SH-SY5Y (cell line): ENCODE data around the gene SREBF1.
A peak's percentile ranks its signal among the peaks of the same experiment; 100 is the strongest.

Source experiments
- GATA2 ChIP-seq: IDR thresholded peaks from 2 replicates; pipeline ENCODE4 v1.6.1; 2011; ENCODE audit warnings: mild to moderate bottlenecking, low read depth, low read length
- GATA3 ChIP-seq: IDR thresholded peaks from 2 replicates; pipeline ENCODE4 v1.6.1; 2011; ENCODE audit warnings: low read depth, mild to moderate bottlenecking, low read length, moderate library complexity

The SREBF1 gene

GRCh38 chr17:17836818-17837379 lies at the start of gene SREBF1:
Gene SREBF1 (minus strand): TSS chr17:17836986. CDS start chr17:17836817, 169 bp downstream.
- no peak for TF ChIP-seq GATA3
- TF ChIP-seq GATA2: no peak

- no peak for TF ChIP-seq GATA3
- no peak for TF ChIP-seq GATA2
Observed at GRCh38 chr17:17886226-17886625, 49.4 kb upstream of the SREBF1 start.

GRCh38 chr17:17884391-17885357 lies 47.9 kb upstream of the SREBF1 start:
- TF ChIP-seq GATA2 (no peak), GATA3 (no peak)

- TF ChIP-seq GATA2 (no peak), GATA3 (no peak)
Observed at GRCh38 chr17:17883801-17884200, 47.0 kb upstream of the SREBF1 start.

GRCh38 chr17:17882082-17882581 lies 45.3 kb upstream of the SREBF1 start:
- TF ChIP-seq GATA2: no peak

- TF ChIP-seq GATA3 (no peak), GATA2 (no peak)
Observed at GRCh38 chr17:17880577-17881196, 43.9 kb upstream of the SREBF1 start.

- TF ChIP-seq GATA3: no peak
- peak; percentile 78 for TF ChIP-seq GATA2
Observed at GRCh38 chr17:17877529-17878358, 41.0 kb upstream of the SREBF1 start.

- TF ChIP-seq GATA3 (no peak), GATA2 (no peak)
Observed at GRCh38 chr17:17876959-17877528, 40.3 kb upstream of the SREBF1 start.

GRCh38 chr17:17874478-17874877 lies 37.7 kb upstream of the SREBF1 start:
- TF ChIP-seq GATA2: no peak
- no peak for TF ChIP-seq GATA3

- TF ChIP-seq GATA2 (no peak), GATA3 (no peak)
Observed at GRCh38 chr17:17873450-17873991, 36.7 kb upstream of the SREBF1 start.

- no peak for TF ChIP-seq GATA2
- TF ChIP-seq GATA3: no peak
Observed at GRCh38 chr17:17872547-17873345, 36.0 kb upstream of the SREBF1 start.

- no peak for TF ChIP-seq GATA2
Observed at GRCh38 chr17:17871913-17872312, 35.1 kb upstream of the SREBF1 start.
